Activated T-cell treated with anti-CD3 and anti-CD28 coated beads, Interleukin-2, amount 50 U/mL, for 72 hours (primary cell): Measurements from ENCODE around the gene TMEM61. TPM values are rescaled to one million over a fixed set of nuclear protein-coding genes. Genes with fewer than 3 reads are reported as not detected.

ENCODE experiments used
- ATAC-seq, 2 donors: fragments of 150-1000 bp; cut with Tn5 transposase; replicated peaks in 1 of 2; 2 replicates each; pipeline ENCODE4 v1.10.0; 2021; ENCODE audit warnings: moderate library complexity in 2 of 2, mild to moderate bottlenecking in 1 of 2
- DNase-seq, 2 donors: peaks; one replicate each; pipeline ENCODE4 v3.0.0; 2021 to 2022; ENCODE audit warnings: mixed read lengths in 1 of 2
- H3K27ac Mint-ChIP-seq: one replicate; pipeline ENCODE4 v1.8.0; 2022; ENCODE audit warnings: mild to moderate bottlenecking, moderate library complexity, mixed read lengths
- H3K27me3 Mint-ChIP-seq: one replicate; pipeline ENCODE4 v1.8.0; 2022; ENCODE audit warnings: low read depth, mixed read lengths
- H3K36me3 Mint-ChIP-seq, 2 donors: one replicate each; pipeline ENCODE4 v1.8.0; 2022; ENCODE audit warnings: mixed read lengths in 2 of 2, mild to moderate bottlenecking in 1 of 2; ENCODE audit not compliant: insufficient read depth in 2 of 2
- H3K4me1 Mint-ChIP-seq: one replicate; pipeline ENCODE4 v1.8.0; 2022; ENCODE audit warnings: low read depth, mixed read lengths
- H3K4me3 Mint-ChIP-seq, 2 donors: one replicate each; pipeline ENCODE4 v1.8.0; 2022; ENCODE audit warnings: mild to moderate bottlenecking in 2 of 2, mixed read lengths in 2 of 2, moderate library complexity in 2 of 2
- H3K9me3 Mint-ChIP-seq, 2 donors: one replicate each; pipeline ENCODE4 v1.8.0; 2022; ENCODE audit warnings: mixed read lengths in 2 of 2
- total RNA-seq, 2 donors: library from RNA; stranded (reverse); gene quantifications; one replicate each; pipeline ENCODE4 v1.2.3, GENCODE V29; 2022

TMEM61 gene
- total RNA-seq, 2 donors from 2014 or later: not detected

DNA sequence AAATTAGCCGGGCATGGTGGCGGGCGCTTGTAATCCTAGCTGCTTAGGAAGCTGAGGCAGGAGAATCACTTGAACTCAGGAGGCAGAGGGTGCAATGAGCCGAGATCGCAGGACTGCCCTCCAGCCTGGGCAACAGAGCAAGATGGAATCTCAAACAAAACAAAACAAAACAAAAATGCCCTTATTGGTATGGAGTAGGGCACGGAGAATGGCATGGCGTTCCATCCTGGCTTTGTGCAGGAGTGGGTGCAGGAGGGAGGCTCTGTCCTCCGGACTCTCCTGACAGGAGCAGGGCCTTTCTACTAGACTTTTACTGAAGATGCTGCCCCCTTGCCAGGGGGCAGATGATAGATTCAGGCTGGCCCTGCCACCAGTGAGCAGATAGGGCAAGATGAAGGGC is 1.0 kb downstream of the TMEM61 start:
- H3K4me3 Mint-ChIP-seq: no peak overlapping the region
- DNase-seq: no peak
- H3K9me3 Mint-ChIP-seq: no peaks in the 10 kb centered on the region
- H3K27me3 Mint-ChIP-seq: peaks cover 26% of the 10 kb centered on the region
- no peaks in the 10 kb centered on the region for H3K4me1 Mint-ChIP-seq
- no peak overlapping the region for H3K27ac Mint-ChIP-seq
- no peaks in the 10 kb centered on the region for H3K36me3 Mint-ChIP-seq
- no peak for ATAC-seq

GRCh38 chr1:54982739-54983138 is 2.3 kb downstream of the TMEM61 start:
- Mint-ChIP-seq H3K27ac (no peak overlapping the region), H3K27me3 (peaks cover 24% of the 10 kb centered on the region), H3K4me1 (no peaks in the 10 kb centered on the region), H3K9me3 (no peaks in the 10 kb centered on the region), H3K4me3 (no peak overlapping the region), H3K36me3 (no peaks in the 10 kb centered on the region)
- DNase-seq (no peak), ATAC-seq (no peak)

GRCh38 chr1:54984131-54984842 is 3.9 kb downstream of the TMEM61 start:
- no peak overlapping the region for H3K4me3 Mint-ChIP-seq
- no peaks in the 10 kb centered on the region for H3K36me3 Mint-ChIP-seq
- no peaks in the 10 kb centered on the region for H3K4me1 Mint-ChIP-seq
- H3K9me3 Mint-ChIP-seq: no peaks in the 10 kb centered on the region
- H3K27me3 Mint-ChIP-seq: peaks cover 18% of the 10 kb centered on the region
- DNase-seq: no peak
- H3K27ac Mint-ChIP-seq: no peak overlapping the region
- ATAC-seq: no peak

GRCh38 chr1:54985556-54985955 is 5.1 kb downstream of the TMEM61 start:
- no peaks in the 10 kb centered on the region for H3K9me3 Mint-ChIP-seq
- no peaks in the 10 kb centered on the region for H3K36me3 Mint-ChIP-seq
- no peak overlapping the region for H3K4me3 Mint-ChIP-seq
- no peak for DNase-seq
- H3K4me1 Mint-ChIP-seq: no peaks in the 10 kb centered on the region
- H3K27me3 Mint-ChIP-seq: peaks cover 11% of the 10 kb centered on the region
- H3K27ac Mint-ChIP-seq: no peak overlapping the region
- ATAC-seq: no peak

DNA sequence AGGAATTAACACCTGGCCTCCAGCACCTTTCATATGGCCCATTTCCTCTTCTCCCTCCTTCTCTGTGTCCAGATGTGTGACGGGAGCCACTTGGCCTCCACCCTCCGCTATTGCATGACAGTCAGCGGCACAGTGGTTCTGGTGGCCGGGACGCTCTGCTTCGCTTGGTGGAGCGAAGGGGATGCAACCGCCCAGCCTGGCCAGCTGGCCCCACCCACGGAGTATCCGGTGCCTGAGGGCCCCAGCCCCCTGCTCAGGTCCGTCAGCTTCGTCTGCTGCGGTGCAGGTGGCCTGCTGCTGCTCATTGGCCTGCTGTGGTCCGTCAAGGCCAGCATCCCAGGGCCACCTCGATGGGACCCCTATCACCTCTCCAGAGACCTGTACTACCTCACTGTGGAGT is 5.6 kb downstream of the TMEM61 start:
- Mint-ChIP-seq H3K4me1 (no peaks in the 10 kb centered on the region), H3K27me3 (peaks cover 9% of the 10 kb centered on the region), H3K4me3 (no peak overlapping the region), H3K9me3 (no peaks in the 10 kb centered on the region), H3K36me3 (no peaks in the 10 kb centered on the region), H3K27ac (no peak overlapping the region)
- ATAC-seq (no peak), DNase-seq (no peak)

DNA sequence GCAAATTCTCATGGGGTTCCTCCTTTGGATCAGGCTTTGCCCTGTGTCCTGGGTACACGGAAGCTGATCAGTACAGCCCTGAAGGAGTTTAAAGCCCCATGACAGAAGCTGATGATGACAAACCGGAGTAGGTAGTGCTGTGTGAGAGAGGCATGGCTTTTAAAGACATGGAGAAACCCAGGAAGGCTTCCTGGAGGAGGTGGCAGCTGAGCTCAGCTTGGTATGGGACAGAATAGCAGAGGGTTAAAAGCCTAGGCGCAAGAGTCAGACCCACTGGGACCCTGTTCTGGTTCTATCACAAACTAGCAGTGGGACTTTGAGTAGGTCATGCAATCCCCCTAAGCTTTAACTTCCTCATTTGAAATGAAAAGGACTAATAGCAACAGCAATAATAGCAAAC is 6.1 kb downstream of the TMEM61 start:
- no peak for ATAC-seq
- Mint-ChIP-seq H3K4me1 (no peaks in the 10 kb centered on the region), H3K27me3 (peaks cover 4% of the 10 kb centered on the region), H3K27ac (no peak overlapping the region), H3K36me3 (no peaks in the 10 kb centered on the region), H3K9me3 (no peaks in the 10 kb centered on the region), H3K4me3 (no peak overlapping the region)
- DNase-seq: no peak

GRCh38 chr1:54987427-54987826 is 7.0 kb downstream of the TMEM61 start:
- ATAC-seq (no peak), DNase-seq (no peak)
- H3K27me3 Mint-ChIP-seq: no peaks in the 10 kb centered on the region
- H3K9me3 Mint-ChIP-seq: no peaks in the 10 kb centered on the region
- no peak overlapping the region for H3K27ac Mint-ChIP-seq
- no peaks in the 10 kb centered on the region for H3K4me1 Mint-ChIP-seq
- H3K4me3 Mint-ChIP-seq: no peak overlapping the region
- no peaks in the 10 kb centered on the region for H3K36me3 Mint-ChIP-seq

GRCh38 chr1:54987919-54988705 is 7.7 kb downstream of the TMEM61 start:
- no peak for DNase-seq

DNA sequence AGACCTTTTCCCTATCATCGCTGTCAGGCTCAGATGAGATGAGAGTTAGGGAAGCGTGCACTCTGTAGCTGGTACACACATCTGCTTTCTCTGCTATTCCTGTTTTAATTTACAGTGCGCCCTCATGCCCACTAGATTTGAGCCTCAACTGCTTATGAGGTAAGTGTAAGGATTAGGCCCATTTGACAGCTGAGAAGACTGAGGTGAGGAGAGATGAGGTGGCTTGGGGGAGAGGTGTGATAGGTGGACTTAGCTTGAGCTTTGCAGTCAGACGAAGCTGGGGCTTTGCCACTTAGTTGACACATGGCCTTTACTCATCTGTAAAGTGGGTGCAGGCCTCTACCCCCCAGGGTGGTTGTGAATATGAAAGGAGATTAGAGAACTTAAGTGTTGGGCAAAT is 8.5 kb downstream of the TMEM61 start:
- no peak for DNase-seq
- H3K27me3 Mint-ChIP-seq: no peaks in the 10 kb centered on the region
- ATAC-seq: no peak
- no peak overlapping the region for H3K4me3 Mint-ChIP-seq
- no peaks in the 10 kb centered on the region for H3K9me3 Mint-ChIP-seq
- H3K4me1 Mint-ChIP-seq: no peaks in the 10 kb centered on the region
- H3K36me3 Mint-ChIP-seq: no peaks in the 10 kb centered on the region
- H3K27ac Mint-ChIP-seq: no peak overlapping the region

More at GRCh38 chr1:54987919-54988705, 7.7 kb downstream of the TMEM61 start:
- ATAC-seq: no peak
- Mint-ChIP-seq H3K27ac (no peak overlapping the region), H3K36me3 (no peaks in the 10 kb centered on the region), H3K4me3 (no peak overlapping the region), H3K4me1 (no peaks in the 10 kb centered on the region), H3K9me3 (no peaks in the 10 kb centered on the region), H3K27me3 (no peaks in the 10 kb centered on the region)

DNA sequence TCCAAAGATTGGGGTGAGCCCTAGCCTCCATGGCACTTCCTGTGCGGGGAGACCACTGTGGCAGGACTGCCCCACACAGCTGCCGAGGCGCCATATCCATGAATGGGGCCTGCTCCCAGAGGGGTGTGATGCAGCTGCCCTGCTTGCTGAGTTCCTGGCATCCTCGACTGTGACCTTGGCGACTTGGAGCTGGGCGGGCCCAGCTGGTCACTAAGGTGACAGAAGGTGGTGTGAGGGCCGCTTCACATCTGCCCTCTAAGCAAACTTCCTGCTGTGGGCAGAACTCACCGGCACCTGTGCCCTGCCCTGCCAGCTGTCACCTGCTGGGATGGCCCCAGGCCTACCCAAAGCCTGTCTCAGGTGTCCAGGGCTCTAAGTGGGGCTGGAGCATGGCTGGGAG is 9.0 kb downstream of the TMEM61 start:
- Mint-ChIP-seq H3K9me3 (no peaks in the 10 kb centered on the region), H3K36me3 (no peaks in the 10 kb centered on the region), H3K4me1 (no peaks in the 10 kb centered on the region), H3K27ac (no peak overlapping the region), H3K4me3 (no peak overlapping the region), H3K27me3 (no peaks in the 10 kb centered on the region)
- no peak for DNase-seq
- no peak for ATAC-seq

DNA sequence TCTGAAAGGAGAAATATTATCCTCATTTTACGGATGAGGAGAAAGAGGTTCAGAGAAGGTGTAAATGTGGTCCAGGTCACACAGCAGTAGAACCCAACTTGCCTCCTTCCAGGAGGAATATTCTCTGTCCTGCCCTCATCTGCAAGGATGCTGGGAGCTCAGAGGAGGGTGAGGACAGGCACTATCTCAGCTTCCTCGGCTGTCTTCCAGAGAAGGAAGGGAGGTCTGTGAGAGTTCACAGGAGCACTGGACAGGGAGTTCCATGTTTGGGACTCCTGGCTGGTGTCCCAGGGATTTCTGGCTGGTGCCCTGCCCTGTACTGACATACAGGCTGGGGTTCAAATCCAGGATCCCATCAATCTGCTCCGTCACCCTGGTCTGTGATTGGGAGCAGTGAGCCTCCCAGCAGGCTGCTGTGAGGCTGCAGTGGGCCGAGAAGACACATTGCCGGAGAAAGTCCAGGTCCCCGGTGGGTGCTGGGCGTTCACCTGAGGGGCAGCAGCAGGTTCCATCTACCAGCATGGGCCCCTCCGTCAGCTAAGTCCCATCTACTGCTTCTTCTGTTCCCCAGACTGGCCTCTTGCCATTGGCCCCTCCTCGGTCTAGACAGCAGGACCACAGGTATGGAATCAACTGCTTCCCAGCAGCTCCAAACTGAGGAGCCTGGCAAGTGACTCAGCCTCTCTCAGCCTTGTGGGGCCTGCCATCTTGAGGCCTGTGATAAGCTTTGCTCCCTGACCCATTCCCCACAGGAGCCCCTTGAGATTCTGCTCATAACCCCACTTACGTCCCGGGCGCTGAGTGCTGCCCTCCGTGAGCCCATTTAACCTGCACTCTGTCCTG is 9.8 kb downstream of the TMEM61 start:
- DNase-seq: no peak
- Mint-ChIP-seq H3K27me3 (peaks cover 7% of the 10 kb centered on the region), H3K9me3 (no peaks in the 10 kb centered on the region), H3K4me3 (no peak overlapping the region), H3K27ac (no peak overlapping the region), H3K4me1 (peaks cover 3% of the 10 kb centered on the region), H3K36me3 (no peaks in the 10 kb centered on the region)
- ATAC-seq: no peak

GRCh38 chr1:54990916-54991315 is 10.5 kb downstream of the TMEM61 start:
- no peaks in the 10 kb centered on the region for H3K9me3 Mint-ChIP-seq
- H3K27me3 Mint-ChIP-seq: peaks cover 14% of the 10 kb centered on the region
- no peak overlapping the region for H3K27ac Mint-ChIP-seq
- no peaks in the 10 kb centered on the region for H3K36me3 Mint-ChIP-seq
- no peak overlapping the region for H3K4me3 Mint-ChIP-seq
- no peak for ATAC-seq
- DNase-seq: no peak
- H3K4me1 Mint-ChIP-seq: peaks cover 11% of the 10 kb centered on the region

DNA sequence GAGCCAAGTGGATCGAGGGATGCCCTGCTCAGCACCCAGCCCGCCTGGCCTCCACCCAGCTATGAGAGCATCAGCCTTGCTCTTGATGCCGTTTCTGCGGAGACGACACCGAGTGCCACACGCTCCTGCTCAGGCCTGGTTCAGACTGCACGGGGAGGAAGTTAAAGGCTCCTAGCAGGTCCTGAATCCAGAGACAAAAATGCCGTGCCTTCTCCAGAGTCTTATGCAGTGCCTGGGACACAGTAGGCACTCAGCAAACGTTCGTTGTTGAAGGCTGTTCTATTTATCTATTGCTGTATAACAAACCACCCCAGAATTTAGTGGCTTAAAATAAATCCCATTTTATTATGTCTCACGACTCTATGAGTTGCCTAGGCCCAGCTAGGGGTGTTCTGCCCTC is 11.5 kb downstream of the TMEM61 start:
- Mint-ChIP-seq H3K27ac (no peak overlapping the region), H3K4me1 (peaks cover 20% of the 10 kb centered on the region), H3K27me3 (peaks cover 25% of the 10 kb centered on the region), H3K36me3 (no peaks in the 10 kb centered on the region), H3K4me3 (no peak overlapping the region), H3K9me3 (no peaks in the 10 kb centered on the region)
- no peak for DNase-seq
- ATAC-seq: no peak
